ENCODE results near the gene CHMP2A.

GRCh38 chr19:58549664-58550361, 5.1 kb downstream of the CHMP2A start:
- no peak for TF ChIP-seq REST (IDR thresholded peaks at IDR 0.05; ENCODE audit: insufficient read depth in 1 of 2, low read depth in 2 of 2, low read length in 2 of 2)
- no peak for TF ChIP-seq POLR2AphosphoS5 (IDR thresholded peaks at IDR 0.05; ENCODE audit: low read depth, low read length)
- no peak for TF ChIP-seq TAF1 (IDR thresholded peaks at IDR 0.05; ENCODE audit: borderline replicate concordance, insufficient read depth, low read length)
- no peak for TF ChIP-seq FOXP2 (optimal IDR thresholded peaks at IDR 0.05; ENCODE audit: borderline replicate concordance, extremely low read depth, extremely low read length, insufficient read depth)

All from PFSK-1 (cell line).